ENCODE results near the gene NINJ1.
"Not testable (repeated sequence)": the region's sequence is repeated elsewhere in the genome, so short reads cannot be mapped to it uniquely, and the experiment has no call there.

NINJ1 gene

GRCh38 chr9:93111001-93111370 is 23.1 kb downstream of the NINJ1 start:
- H3K27me3 Mint-ChIP-seq: no peaks in the 10 kb centered on the region
- ATAC-seq: no peak
- H3K36me3 Mint-ChIP-seq: peaks cover 33% of the 10 kb centered on the region
- no peaks in the 10 kb centered on the region for H3K9me3 Mint-ChIP-seq
- peak overlapping the region; percentile 64 for H3K27ac Mint-ChIP-seq
- H3K4me3 Mint-ChIP-seq: no peak overlapping the region
- H3K4me1 Mint-ChIP-seq: peaks cover 66% of the 10 kb centered on the region

GRCh38 chr9:93110311-93110855 is 23.7 kb downstream of the NINJ1 start:
- H3K27me3 Mint-ChIP-seq: no peaks in the 10 kb centered on the region
- ATAC-seq: no peak
- peaks cover 72% of the 10 kb centered on the region for H3K4me1 Mint-ChIP-seq
- H3K36me3 Mint-ChIP-seq: peaks cover 33% of the 10 kb centered on the region
- no peaks in the 10 kb centered on the region for H3K9me3 Mint-ChIP-seq
- H3K4me3 Mint-ChIP-seq: no peak overlapping the region
- peak overlapping the region; percentile 64 for H3K27ac Mint-ChIP-seq

- H3K4me3 Mint-ChIP-seq: no peak overlapping the region
Measured at GRCh38 chr9:93108291-93109041, 25.6 kb downstream of the NINJ1 start.

GRCh38 chr9:93107825-93108161 is 26.3 kb downstream of the NINJ1 start:
- ATAC-seq: no peak
- H3K27ac Mint-ChIP-seq: peak overlapping the region; percentile 71
- no peak overlapping the region for H3K4me3 Mint-ChIP-seq
- H3K36me3 Mint-ChIP-seq: peaks cover 44% of the 10 kb centered on the region
- H3K9me3 Mint-ChIP-seq: peaks cover 6% of the 10 kb centered on the region
- no peaks in the 10 kb centered on the region for H3K27me3 Mint-ChIP-seq
- peaks cover 61% of the 10 kb centered on the region for H3K4me1 Mint-ChIP-seq

More at GRCh38 chr9:93108291-93109041, 25.6 kb downstream of the NINJ1 start:
- ATAC-seq: peak; percentile 82
- H3K9me3 Mint-ChIP-seq: peaks cover 6% of the 10 kb centered on the region
- H3K27ac Mint-ChIP-seq: peak overlapping the region; percentile 71
- peaks cover 49% of the 10 kb centered on the region for H3K36me3 Mint-ChIP-seq
- H3K27me3 Mint-ChIP-seq: no peaks in the 10 kb centered on the region
- H3K4me1 Mint-ChIP-seq: peaks cover 61% of the 10 kb centered on the region

GRCh38 chr9:93107151-93107824 is 26.8 kb downstream of the NINJ1 start:
- peaks cover 59% of the 10 kb centered on the region for H3K4me1 Mint-ChIP-seq
- peak overlapping the region; percentile 71 for H3K27ac Mint-ChIP-seq
- no peak overlapping the region for H3K4me3 Mint-ChIP-seq
- H3K27me3 Mint-ChIP-seq: no peaks in the 10 kb centered on the region
- H3K36me3 Mint-ChIP-seq: peaks cover 39% of the 10 kb centered on the region
- H3K9me3 Mint-ChIP-seq: peaks cover 6% of the 10 kb centered on the region
- no peak for ATAC-seq

- Mint-ChIP-seq H3K4me3 (no peak overlapping the region), H3K27me3 (no peaks in the 10 kb centered on the region), H3K27ac (no peak overlapping the region), H3K4me1 (peaks cover 44% of the 10 kb centered on the region), H3K9me3 (peaks cover 6% of the 10 kb centered on the region), H3K36me3 (peaks cover 32% of the 10 kb centered on the region)
- ATAC-seq: no peak
Measured at GRCh38 chr9:93105620-93106019, 28.4 kb downstream of the NINJ1 start.

- H3K4me3 Mint-ChIP-seq, ATAC-seq, H3K27me3 Mint-ChIP-seq, H3K27ac Mint-ChIP-seq, H3K9me3 Mint-ChIP-seq: not testable (repeated sequence)
- Mint-ChIP-seq H3K36me3 (peaks cover 25% of the 10 kb centered on the region), H3K4me1 (peaks cover 28% of the 10 kb centered on the region)
Measured at GRCh38 chr9:93101086-93101485, 33.0 kb downstream of the NINJ1 start.

GRCh38 chr9:93100276-93100636 is 33.8 kb downstream of the NINJ1 start:
- Mint-ChIP-seq H3K4me1 (peaks cover 20% of the 10 kb centered on the region), H3K4me3 (no peak overlapping the region), H3K9me3 (peaks cover 6% of the 10 kb centered on the region), H3K27me3 (no peaks in the 10 kb centered on the region), H3K36me3 (peaks cover 25% of the 10 kb centered on the region), H3K27ac (no peak overlapping the region)
- no peak for ATAC-seq

GRCh38 chr9:93099551-93100275 is 34.3 kb downstream of the NINJ1 start:
- Mint-ChIP-seq H3K27me3 (no peaks in the 10 kb centered on the region), H3K4me1 (peaks cover 24% of the 10 kb centered on the region), H3K4me3 (no peak overlapping the region), H3K27ac (no peak overlapping the region), H3K36me3 (peaks cover 21% of the 10 kb centered on the region), H3K9me3 (peaks cover under 1% of the 10 kb centered on the region)
- ATAC-seq: no peak

GRCh38 chr9:93098236-93098946 is 35.7 kb downstream of the NINJ1 start:
- Mint-ChIP-seq H3K36me3 (peaks cover 8% of the 10 kb centered on the region), H3K4me1 (peaks cover 37% of the 10 kb centered on the region), H3K4me3 (peak overlapping the region; percentile 89), H3K27ac (peak overlapping the region; percentile 88), H3K27me3 (no peaks in the 10 kb centered on the region), H3K9me3 (no peaks in the 10 kb centered on the region)
- no peak for ATAC-seq

- Mint-ChIP-seq H3K27me3 (no peaks in the 10 kb centered on the region), H3K4me3 (peak overlapping the region; percentile 89), H3K4me1 (peaks cover 45% of the 10 kb centered on the region), H3K9me3 (no peaks in the 10 kb centered on the region), H3K27ac (peak overlapping the region; percentile 88), H3K36me3 (peaks cover 7% of the 10 kb centered on the region)
- ATAC-seq: no peak
Measured at GRCh38 chr9:93097511-93098201, 36.4 kb downstream of the NINJ1 start.

GRCh38 chr9:93096811-93097382 is 37.2 kb downstream of the NINJ1 start:
- ATAC-seq: no peak
- Mint-ChIP-seq H3K27ac (peak overlapping the region; percentile 88), H3K9me3 (peaks cover 3% of the 10 kb centered on the region), H3K4me1 (peaks cover 52% of the 10 kb centered on the region), H3K27me3 (no peaks in the 10 kb centered on the region), H3K4me3 (peak overlapping the region; percentile 89), H3K36me3 (peaks cover 7% of the 10 kb centered on the region)

GRCh38 chr9:93096131-93096802 is 37.8 kb downstream of the NINJ1 start, which contains the start of gene CARD19:
CARD19 (plus strand) TSS chr9:93096217; CDS start chr9:93096346, 129 bp downstream.
- peaks cover 8% of the 10 kb centered on the region for H3K36me3 Mint-ChIP-seq
- peak; percentile 44 for ATAC-seq
- H3K27ac Mint-ChIP-seq: peak within 1 kb of the TSS; percentile 88
- peaks cover 59% of the 10 kb centered on the region for H3K4me1 Mint-ChIP-seq
- H3K9me3 Mint-ChIP-seq: peaks cover 4% of the 10 kb centered on the region
- H3K4me3 Mint-ChIP-seq: peak within 1 kb of the TSS; percentile 89
- H3K27me3 Mint-ChIP-seq: no peaks in the 10 kb centered on the region

All from stimulated activated memory B cell treated with anti-CD40 and anti-IgM and Interleukin-4, amounts not matched to agents 10 μg/mL and 1 μg/mL and 100 μg/mL, for 72 hours (primary cell).